Hypothalamus (tissue), 51 donors: ENCODE results near the gene C5orf22.
"Not testable (repeated sequence)": the region's sequence is repeated elsewhere in the genome, so short reads cannot be mapped to it uniquely, and the experiment has no call there.

Experiments
- DNase-seq, 51 donors: peaks; one replicate each; lab custom pipeline; 2025; lab: John Stamatoyannopoulos, UW

C5orf22 gene

GRCh38 chr5:31551878-31552277, 19.8 kb downstream of the C5orf22 start:
- DNase-seq, result no peak

- no peak for DNase-seq
Measured at GRCh38 chr5:31553863-31554262, 21.8 kb downstream of the C5orf22 start.

- DNase-seq, result no peak
Measured at GRCh38 chr5:31554552-31554951, 22.5 kb downstream of the C5orf22 start.

GRCh38 chr5:31556461-31556860, 24.4 kb downstream of the C5orf22 start:
- no peak for DNase-seq

GRCh38 chr5:31559942-31560341, 27.8 kb downstream of the C5orf22 start:
- no peak for DNase-seq

- DNase-seq, result no peak
Measured at GRCh38 chr5:31561946-31562345, 29.8 kb downstream of the C5orf22 start.

- no peak for DNase-seq
Measured at GRCh38 chr5:31563216-31563615, 31.1 kb downstream of the C5orf22 start.

- not testable (repeated sequence) for DNase-seq
Measured at GRCh38 chr5:31566362-31566761, 34.3 kb downstream of the C5orf22 start.

GRCh38 chr5:31568302-31568835, 36.3 kb downstream of the C5orf22 start:
- DNase-seq, result no peak

- no peak for DNase-seq
Measured at GRCh38 chr5:31569068-31569467, 37.0 kb downstream of the C5orf22 start.

- no peak for DNase-seq
Measured at GRCh38 chr5:31573494-31574142, 41.5 kb downstream of the C5orf22 start.

- DNase-seq, result no peak
Measured at GRCh38 chr5:31574772-31575171, 42.7 kb downstream of the C5orf22 start.

- DNase-seq, result no peak
Measured at GRCh38 chr5:31577438-31577837, 45.3 kb downstream of the C5orf22 start.

GRCh38 chr5:31579558-31579957, 47.5 kb downstream of the C5orf22 start:
- no peak for DNase-seq

- DNase-seq, result peak in 1 of 51 donors; percentile 48
Measured at GRCh38 chr5:31581498-31582099, 49.5 kb downstream of the C5orf22 start.

GRCh38 chr5:31583129-31583528, 51.0 kb downstream of the C5orf22 start:
- DNase-seq, result no peak

GRCh38 chr5:31585166-31585894, 53.2 kb downstream of the C5orf22 start:
- DNase-seq, result no peak

- DNase-seq, result no peak
Measured at GRCh38 chr5:31585895-31586270, 53.8 kb downstream of the C5orf22 start.

GRCh38 chr5:31587546-31587945, 55.4 kb downstream of the C5orf22 start:
- no peak for DNase-seq

GRCh38 chr5:31593665-31594064, 61.6 kb downstream of the C5orf22 start:
- no peak for DNase-seq

GRCh38 chr5:31596354-31596753, 64.3 kb downstream of the C5orf22 start:
- no peak for DNase-seq
